Astrocyte (in vitro differentiated cells and primary cell): ENCODE measurements around the gene SND1.

ENCODE experiments used
- CTCF ChIP-seq: IDR thresholded peaks from 2 replicates; pipeline ENCODE4 v1.5.1; 2011; ENCODE audit warnings: low read depth, mild to moderate bottlenecking, inconsistent platforms, low read length, moderate library complexity; ENCODE audit not compliant: insufficient read depth
- EZH2 ChIP-seq: IDR thresholded peaks from 2 replicates; pipeline ENCODE4 v1.6.1; 2012; ENCODE audit warnings: mild to moderate bottlenecking, low read length, inconsistent platforms; ENCODE audit not compliant: insufficient read depth

- TF ChIP-seq CTCF (no peak), EZH2 (no peak)
Measured at GRCh38 chr7:128008141-128008540, 356.1 kb downstream of the SND1 start.
